Osteoblast (primary cell): ENCODE data around the gene F7. TPM values are rescaled to one million over a fixed set of nuclear protein-coding genes. Genes with fewer than 3 reads are reported as not detected.

Experiments
- DNase-seq: peaks from one replicate; pipeline ENCODE4 v3.0.0; 2011; ENCODE audit warnings: low spot score, mixed read lengths; ENCODE audit not compliant: insufficient read length; ENCODE audit errors: missing footprints
- H2AFZ ChIP-seq: 2 replicates; pipeline ENCODE4 v1.6.0; 2011; ENCODE audit warnings: mild to moderate bottlenecking, low read length
- H3K27ac ChIP-seq: 2 replicates; pipeline ENCODE4 v1.5.1; 2011; ENCODE audit warnings: mild to moderate bottlenecking, low read depth, low read length, moderate library complexity
- H3K27me3 ChIP-seq: 2 replicates; pipeline ENCODE4 v1.6.0; 2012; ENCODE audit warnings: mild to moderate bottlenecking, control low read depth, inconsistent platforms, low read length, moderate library complexity; ENCODE audit not compliant: insufficient read depth
- H3K36me3 ChIP-seq: 2 replicates; pipeline ENCODE4 v1.5.1; 2011; ENCODE audit warnings: mild to moderate bottlenecking, low read length, control low read depth, moderate library complexity; ENCODE audit not compliant: insufficient read depth
- H3K4me1 ChIP-seq: 2 replicates; pipeline ENCODE4 v1.5.1; 2011; ENCODE audit warnings: mild to moderate bottlenecking, low read length, control low read depth, moderate library complexity; ENCODE audit not compliant: insufficient read depth
- H3K4me2 ChIP-seq: 2 replicates; pipeline ENCODE4 v1.6.0; 2011; ENCODE audit warnings: mild to moderate bottlenecking, low read length; ENCODE audit not compliant: insufficient read depth
- H3K4me3 ChIP-seq: fragments of 200-600 bp; sonication (generic); 3 replicates; pipeline ENCODE4 v1.5.1; 2012; ENCODE audit warnings: mild to moderate bottlenecking, low read length, inconsistent platforms; ENCODE audit not compliant: insufficient read depth
- H3K79me2 ChIP-seq: 2 replicates; pipeline ENCODE4 v1.6.0; 2012; ENCODE audit warnings: mild to moderate bottlenecking, low read length, control low read depth, inconsistent platforms; ENCODE audit not compliant: insufficient read depth
- H3K9me3 ChIP-seq: 2 replicates; pipeline ENCODE4 v1.5.1; 2011; ENCODE audit warnings: low read depth, low read length, control low read depth
- H4K20me1 ChIP-seq: 2 replicates; pipeline ENCODE4 v1.6.0; 2012; ENCODE audit warnings: mild to moderate bottlenecking, low read length, control low read depth; ENCODE audit not compliant: insufficient read depth
- total RNA-seq: library from RNA; depleted of rRNA; stranded (reverse); fragments of >200 nt; gene quantifications from 2 replicates; pipeline ENCODE4 v1.2.3, GENCODE V29; 2012
- TF ChIP-seq, protein P1 (sequence below): IDR thresholded peaks from 2 replicates; pipeline ENCODE4 v1.5.1; 2011; ENCODE audit warnings: mild to moderate bottlenecking, low read depth, low read length, moderate library complexity; ENCODE audit errors: extremely low read depth

Gene F7
- total RNA-seq, 1 donor: under 0.01 TPM

DNA sequence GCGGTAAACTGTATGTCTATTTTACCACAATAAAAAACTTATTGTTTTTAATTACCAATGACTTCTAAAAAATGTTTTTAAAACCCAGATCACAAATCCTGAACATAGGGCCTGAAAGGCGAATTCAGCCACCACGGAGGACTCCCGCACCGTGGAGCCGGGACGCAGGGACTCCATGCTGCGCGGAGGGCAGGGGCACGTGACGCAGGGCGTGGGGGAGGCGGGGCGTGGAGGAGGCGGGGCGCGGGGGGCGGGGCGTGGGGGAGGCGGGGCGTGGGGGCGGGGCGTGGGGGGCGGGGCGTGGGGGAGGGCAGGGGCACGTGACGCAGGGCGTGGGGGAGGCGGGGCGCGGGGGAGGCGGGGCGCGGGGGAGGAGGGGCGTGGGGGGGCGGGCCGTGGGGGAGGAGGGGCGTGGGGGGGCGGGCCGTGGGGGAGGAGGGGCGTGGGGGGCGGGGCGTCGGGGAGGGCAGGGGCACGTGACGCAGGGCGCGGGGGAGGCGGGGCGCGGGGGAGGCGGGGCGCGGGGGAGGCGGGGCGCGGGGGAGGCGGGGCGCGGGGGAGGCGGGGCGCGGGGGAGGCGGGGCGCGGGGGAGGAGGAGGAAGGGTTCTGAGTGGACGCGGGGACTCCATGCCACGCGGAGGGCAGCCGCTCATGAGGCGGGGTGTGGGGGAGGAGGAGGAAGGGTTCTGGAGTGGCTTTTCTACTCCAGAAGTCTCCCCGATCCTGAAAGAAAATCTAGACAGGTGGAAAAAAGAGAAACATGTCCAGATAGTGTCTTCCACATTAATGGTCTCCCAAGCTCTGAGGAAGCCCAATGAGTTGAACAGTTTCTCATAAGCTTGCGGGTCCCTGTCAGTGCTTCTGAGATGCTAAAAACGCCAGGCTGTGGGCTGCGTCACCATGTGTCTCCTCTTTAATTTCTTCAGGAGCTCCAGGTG is 48.5 kb downstream of the F7 start:
- Histone ChIP-seq H3K27ac (peak overlapping the region; percentile 65), H4K20me1 (no peaks in the 10 kb centered on the region), H3K9me3 (no peaks in the 10 kb centered on the region), H3K79me2 (no peaks in the 10 kb centered on the region), H3K36me3 (no peaks in the 10 kb centered on the region), H3K4me3 (peak overlapping the region; percentile 73), H2AFZ (peak overlapping the region; percentile 94), H3K4me2 (peak overlapping the region; percentile 98), H3K4me1 (peaks cover 16% of the 10 kb centered on the region), H3K27me3 (peaks cover 3% of the 10 kb centered on the region)
- peak; percentile 98 for DNase-seq
- TF ChIP-seq, protein P1, sequence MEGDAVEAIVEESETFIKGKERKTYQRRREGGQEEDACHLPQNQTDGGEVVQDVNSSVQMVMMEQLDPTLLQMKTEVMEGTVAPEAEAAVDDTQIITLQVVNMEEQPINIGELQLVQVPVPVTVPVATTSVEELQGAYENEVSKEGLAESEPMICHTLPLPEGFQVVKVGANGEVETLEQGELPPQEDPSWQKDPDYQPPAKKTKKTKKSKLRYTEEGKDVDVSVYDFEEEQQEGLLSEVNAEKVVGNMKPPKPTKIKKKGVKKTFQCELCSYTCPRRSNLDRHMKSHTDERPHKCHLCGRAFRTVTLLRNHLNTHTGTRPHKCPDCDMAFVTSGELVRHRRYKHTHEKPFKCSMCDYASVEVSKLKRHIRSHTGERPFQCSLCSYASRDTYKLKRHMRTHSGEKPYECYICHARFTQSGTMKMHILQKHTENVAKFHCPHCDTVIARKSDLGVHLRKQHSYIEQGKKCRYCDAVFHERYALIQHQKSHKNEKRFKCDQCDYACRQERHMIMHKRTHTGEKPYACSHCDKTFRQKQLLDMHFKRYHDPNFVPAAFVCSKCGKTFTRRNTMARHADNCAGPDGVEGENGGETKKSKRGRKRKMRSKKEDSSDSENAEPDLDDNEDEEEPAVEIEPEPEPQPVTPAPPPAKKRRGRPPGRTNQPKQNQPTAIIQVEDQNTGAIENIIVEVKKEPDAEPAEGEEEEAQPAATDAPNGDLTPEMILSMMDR: no peak

DNA sequence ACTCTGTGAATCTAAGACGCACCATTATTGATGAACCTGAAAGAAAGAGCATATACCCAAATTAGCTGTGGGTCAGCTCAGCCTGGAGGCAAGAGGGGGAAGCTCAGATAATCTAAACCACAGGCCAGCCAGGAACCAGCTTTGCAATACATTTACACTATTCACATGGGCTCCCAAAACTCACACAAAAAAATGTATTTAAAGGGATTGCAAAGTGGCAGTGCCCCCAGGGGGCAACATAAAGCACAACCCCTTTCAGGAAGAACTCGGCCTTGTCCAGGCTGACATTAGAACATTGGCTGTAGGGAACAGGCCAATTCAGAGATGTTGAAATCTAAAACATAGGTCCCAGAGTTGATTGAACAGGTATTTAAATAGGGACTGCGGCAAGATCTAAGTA is 49.6 kb downstream of the F7 start:
- TF ChIP-seq, protein P1: no peak
- Histone ChIP-seq H4K20me1 (no peaks in the 10 kb centered on the region), H3K27me3 (peaks cover 3% of the 10 kb centered on the region), H3K27ac (no peak overlapping the region), H3K36me3 (no peaks in the 10 kb centered on the region), H3K79me2 (no peaks in the 10 kb centered on the region), H3K9me3 (no peaks in the 10 kb centered on the region), H3K4me2 (no peak overlapping the region), H3K4me1 (peaks cover 16% of the 10 kb centered on the region), H2AFZ (peak overlapping the region; percentile 81), H3K4me3 (no peak overlapping the region)
- DNase-seq: no peak

DNA sequence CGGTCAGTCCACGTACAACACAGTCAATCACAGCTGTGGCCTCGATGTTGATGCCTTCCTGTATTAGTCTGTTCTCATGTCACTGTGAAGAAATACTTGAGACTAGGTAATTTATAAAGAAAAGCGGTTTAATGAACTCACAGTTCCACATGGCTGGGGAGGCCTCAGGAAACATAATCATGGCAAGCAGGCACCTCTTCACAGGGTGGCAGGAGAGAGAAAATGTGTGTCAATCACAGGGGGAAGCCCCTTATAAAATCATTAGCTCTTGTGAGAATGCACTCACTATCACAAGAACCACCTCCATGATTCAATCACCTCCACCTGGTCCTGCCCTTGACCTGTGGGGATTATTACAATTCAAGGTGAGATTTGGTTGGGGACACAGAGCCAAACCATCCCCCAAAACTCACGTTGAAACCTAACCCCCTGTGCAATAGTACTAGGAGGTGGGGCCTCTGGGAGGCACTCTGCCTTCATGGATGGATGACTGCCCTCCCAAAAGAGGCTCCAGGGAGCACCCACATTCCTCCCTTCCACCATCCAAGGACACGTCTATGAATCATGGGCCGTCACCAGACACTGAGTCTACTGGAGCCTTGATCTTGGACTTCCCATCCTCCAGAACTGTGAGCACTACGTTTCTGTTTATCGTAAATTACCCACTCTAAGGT is 50.5 kb downstream of the F7 start:
- H3K9me3 ChIP-seq: no peaks in the 10 kb centered on the region
- H3K79me2 ChIP-seq: no peaks in the 10 kb centered on the region
- H2AFZ ChIP-seq: no peak overlapping the region
- H3K4me3 ChIP-seq: no peak overlapping the region
- H4K20me1 ChIP-seq: no peaks in the 10 kb centered on the region
- H3K36me3 ChIP-seq: no peaks in the 10 kb centered on the region
- peaks cover 5% of the 10 kb centered on the region for H3K27me3 ChIP-seq
- H3K4me2 ChIP-seq: no peak overlapping the region
- no peak overlapping the region for H3K27ac ChIP-seq
- DNase-seq: no peak
- TF ChIP-seq, protein P1: no peak
- peaks cover 16% of the 10 kb centered on the region for H3K4me1 ChIP-seq
